ENCODE data around the gene RSPH6A.

DNA sequence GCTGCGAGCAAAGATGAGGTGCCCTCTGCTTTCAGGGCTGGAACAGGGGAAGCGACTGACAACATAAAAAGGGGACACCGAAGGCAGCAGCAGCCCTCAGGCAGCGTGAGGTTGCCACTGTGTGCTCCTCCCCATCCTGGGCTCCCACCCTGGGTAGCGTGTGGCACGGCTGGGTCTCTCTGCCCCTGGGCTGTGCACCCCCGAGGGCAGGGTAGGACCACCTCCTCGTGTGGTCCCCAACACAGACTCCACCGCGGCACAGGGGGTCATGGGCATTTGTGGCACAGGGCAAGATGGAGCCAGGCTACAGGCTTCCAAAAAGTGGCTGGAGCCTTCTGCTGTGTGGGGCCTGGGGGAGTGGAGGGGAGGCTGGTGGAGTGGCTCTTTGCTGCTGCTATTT, 6.5 kb upstream of the RSPH6A start:
- TF ChIP-seq EP300 (conservative IDR thresholded peaks at IDR 0.05; ENCODE audit: poor library complexity, severe bottlenecking) (no peak), CTCF (IDR thresholded peaks at IDR 0.05; ENCODE audit: poor library complexity, severe bottlenecking) (no peak)
